NB4 (cell line): ENCODE results near the gene SLC51A.

Experiments used
- DNase-seq: peaks from one replicate; pipeline ENCODE4 v3.0.0; 2010; ENCODE audit warnings: low read depth
- H3K4me3 ChIP-seq: one replicate; pipeline ENCODE4 v1.5.1; 2011; ENCODE audit warnings: mild to moderate bottlenecking, low read depth, low read length, moderate library complexity
- MYC ChIP-seq: IDR thresholded peaks from 2 replicates; pipeline ENCODE4 v1.6.1; 2011; ENCODE audit warnings: low read depth, low read length
- POLR2A ChIP-seq: IDR thresholded peaks from 2 replicates; pipeline ENCODE4 v1.6.1; 2011; ENCODE audit warnings: mild to moderate bottlenecking; ENCODE audit not compliant: insufficient read length; ENCODE audit errors: extremely low read depth
- TF ChIP-seq, protein P1 (sequence below): IDR thresholded peaks from 2 replicates; pipeline ENCODE4 v1.6.1; 2011; ENCODE audit warnings: low read depth, low read length
- TF ChIP-seq, protein P2 (sequence below): IDR thresholded peaks from one replicate; pipeline ENCODE4 v1.5.1; 2012; ENCODE audit warnings: low read depth, low read length

The SLC51A gene

DNA sequence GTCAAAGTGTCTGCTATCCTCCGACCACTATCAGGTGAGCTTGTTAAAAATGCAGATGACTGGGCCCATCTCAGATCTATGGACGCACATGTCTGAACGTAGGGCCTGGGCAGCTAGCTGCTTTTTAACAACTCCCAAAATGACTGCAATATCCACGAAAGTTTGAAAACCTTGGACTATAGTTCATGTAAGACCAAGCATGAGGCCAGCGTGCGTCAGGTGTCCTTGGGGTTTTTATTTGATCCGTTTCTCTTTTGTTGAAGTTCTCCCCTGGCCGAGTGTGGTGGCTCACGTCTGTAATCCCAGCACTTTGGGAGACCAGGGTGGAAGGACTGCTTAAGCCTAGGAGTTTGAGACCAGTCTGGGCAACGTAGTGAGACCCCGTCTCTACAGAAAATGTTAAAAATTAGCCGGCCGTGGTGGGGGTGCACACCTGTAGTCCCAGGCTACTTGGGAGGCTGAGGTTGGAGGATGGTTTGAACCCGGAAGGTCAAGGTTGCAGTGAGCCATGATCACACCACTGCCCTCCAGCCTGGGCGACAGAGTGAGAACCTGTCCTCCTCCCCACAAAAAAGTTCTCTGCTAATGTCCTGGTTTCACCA, 9.5 kb downstream of the SLC51A start:
- no peak for DNase-seq
- no peak overlapping the region for H3K4me3 ChIP-seq
- TF ChIP-seq, protein P1, sequence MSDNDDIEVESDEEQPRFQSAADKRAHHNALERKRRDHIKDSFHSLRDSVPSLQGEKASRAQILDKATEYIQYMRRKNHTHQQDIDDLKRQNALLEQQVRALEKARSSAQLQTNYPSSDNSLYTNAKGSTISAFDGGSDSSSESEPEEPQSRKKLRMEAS, result no peak
- TF ChIP-seq POLR2A (no peak), MYC (no peak)
- TF ChIP-seq, protein P2, sequence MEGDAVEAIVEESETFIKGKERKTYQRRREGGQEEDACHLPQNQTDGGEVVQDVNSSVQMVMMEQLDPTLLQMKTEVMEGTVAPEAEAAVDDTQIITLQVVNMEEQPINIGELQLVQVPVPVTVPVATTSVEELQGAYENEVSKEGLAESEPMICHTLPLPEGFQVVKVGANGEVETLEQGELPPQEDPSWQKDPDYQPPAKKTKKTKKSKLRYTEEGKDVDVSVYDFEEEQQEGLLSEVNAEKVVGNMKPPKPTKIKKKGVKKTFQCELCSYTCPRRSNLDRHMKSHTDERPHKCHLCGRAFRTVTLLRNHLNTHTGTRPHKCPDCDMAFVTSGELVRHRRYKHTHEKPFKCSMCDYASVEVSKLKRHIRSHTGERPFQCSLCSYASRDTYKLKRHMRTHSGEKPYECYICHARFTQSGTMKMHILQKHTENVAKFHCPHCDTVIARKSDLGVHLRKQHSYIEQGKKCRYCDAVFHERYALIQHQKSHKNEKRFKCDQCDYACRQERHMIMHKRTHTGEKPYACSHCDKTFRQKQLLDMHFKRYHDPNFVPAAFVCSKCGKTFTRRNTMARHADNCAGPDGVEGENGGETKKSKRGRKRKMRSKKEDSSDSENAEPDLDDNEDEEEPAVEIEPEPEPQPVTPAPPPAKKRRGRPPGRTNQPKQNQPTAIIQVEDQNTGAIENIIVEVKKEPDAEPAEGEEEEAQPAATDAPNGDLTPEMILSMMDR, result no peak

DNA sequence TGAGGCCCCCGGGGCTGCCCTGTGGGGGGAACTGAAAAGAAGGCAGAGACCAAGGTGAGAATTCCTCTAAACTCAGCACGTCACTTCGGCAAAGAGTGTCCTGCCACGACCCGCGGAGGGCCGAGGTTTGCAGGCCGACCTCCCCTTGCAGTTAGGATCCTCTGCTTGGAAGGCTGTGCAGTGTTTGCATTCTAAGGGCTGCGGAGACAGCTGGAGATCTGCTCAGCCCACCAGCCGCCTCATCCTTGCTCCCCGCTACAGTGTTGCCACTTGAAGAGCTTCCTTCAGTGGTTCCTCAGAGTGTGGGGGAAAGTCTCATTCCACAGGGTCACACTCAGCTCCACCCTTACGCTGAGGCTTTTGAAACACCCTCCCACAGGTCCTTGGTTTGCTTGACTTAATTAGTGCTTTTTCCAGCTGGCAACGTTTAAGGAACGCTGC, 10.8 kb downstream of the SLC51A start:
- no peak for DNase-seq
- no peak overlapping the region for H3K4me3 ChIP-seq
- TF ChIP-seq, protein P2, result no peak
- TF ChIP-seq MYC (no peak), POLR2A (no peak)
- TF ChIP-seq, protein P1, result no peak

DNA sequence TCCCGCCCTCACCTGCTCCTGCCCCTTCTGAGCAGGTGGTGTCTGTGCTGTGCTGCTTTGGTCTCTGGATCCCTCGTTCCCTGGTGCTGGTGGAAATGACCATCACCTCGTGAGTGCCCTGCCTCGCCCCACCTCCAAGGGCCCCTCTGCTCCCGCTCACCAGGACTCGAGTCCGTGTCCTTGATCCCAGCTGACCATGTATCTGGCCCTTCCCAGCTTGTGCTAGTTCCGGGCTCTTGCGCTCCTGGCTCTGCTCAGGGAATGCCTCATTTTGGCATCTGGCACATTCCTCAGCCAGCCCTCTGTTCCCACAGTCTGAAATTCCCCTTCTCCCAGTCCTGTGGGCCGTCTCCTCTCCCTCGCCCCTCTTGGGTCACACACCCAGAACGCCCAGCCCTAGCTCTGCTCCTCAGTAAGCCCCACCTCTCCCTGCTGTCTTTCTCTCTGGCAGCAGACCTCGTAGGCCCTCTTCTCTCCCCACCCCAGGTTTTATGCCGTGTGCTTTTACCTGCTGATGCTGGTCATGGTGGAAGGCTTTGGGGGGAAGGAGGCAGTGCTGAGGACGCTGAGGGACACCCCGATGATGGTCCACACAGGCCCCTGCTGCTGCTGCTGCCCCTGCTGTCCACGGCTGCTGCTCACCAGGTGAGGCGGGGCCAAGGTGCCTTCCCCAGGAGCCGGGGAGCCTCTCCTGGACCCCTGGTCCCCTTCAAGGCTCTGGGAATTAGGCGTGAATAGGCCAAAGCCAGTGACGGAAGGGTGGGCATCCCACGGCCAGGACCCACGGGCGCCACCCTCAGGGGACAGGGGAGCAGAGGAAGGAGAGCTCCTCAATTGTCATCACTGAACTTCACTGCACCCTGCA, 11.5 kb downstream of the SLC51A start:
- no peak overlapping the region for H3K4me3 ChIP-seq
- no peak for DNase-seq
- TF ChIP-seq POLR2A, result no peak
- TF ChIP-seq MYC, result no peak
- TF ChIP-seq, protein P2, result no peak
- TF ChIP-seq, protein P1, result no peak

DNA sequence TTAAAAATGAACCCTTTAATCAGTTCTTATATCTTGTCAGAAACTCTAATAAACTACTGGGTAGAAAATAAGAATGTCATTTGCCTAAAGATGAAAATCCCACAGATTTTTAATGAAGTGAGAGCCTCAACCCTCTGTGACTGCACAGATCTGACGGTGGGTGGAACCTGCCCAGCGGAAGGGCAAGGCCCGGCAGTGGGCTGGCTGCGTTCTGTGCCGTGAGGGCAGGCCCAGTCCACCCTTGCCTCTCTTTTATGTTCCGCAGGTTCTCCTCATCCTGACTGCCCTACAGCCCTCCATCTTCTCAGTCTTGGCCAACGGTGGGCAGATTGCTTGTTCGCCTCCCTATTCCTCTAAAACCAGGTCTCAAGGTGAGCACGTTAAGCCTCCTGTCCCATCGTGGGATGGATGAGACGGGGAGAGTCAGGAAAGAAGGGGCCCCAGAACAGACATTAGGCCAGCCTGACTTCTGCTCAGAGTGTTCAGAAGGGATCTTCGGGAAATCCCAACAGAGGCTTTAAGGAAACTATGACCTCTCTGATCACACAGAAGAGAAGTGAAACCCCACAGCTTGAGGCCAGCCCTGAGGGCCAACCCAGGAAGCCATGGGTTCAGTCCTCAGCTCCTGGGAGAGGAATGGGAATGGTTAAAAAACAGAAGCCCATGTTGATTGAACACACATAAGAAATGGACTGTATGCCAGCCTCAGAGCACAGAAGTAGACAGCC, 16.0 kb downstream of the SLC51A start:
- TF ChIP-seq POLR2A (no peak), MYC (no peak)
- no peak for DNase-seq
- H3K4me3 ChIP-seq, result no peak overlapping the region

DNA sequence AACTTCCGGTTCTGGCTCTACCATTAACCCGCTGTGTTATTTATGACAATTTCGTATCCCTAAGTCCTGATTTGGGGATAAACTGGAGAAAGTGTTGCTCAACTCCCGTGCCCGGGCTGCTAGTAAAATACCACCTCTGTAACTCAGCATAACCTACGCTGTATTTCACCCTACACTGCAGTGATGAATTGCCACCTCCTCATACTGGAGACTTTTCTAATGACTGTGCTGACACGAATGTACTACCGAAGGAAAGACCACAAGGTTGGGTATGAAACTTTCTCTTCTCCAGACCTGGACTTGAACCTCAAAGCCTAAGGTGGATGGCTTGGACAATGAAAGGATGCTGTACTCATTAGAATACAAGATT, 16.5 kb downstream of the SLC51A start:
- no peak for DNase-seq
- TF ChIP-seq MYC (no peak), POLR2A (no peak)
- TF ChIP-seq, protein P1, result no peak
- TF ChIP-seq, protein P2, result no peak
- H3K4me3 ChIP-seq, result no peak overlapping the region
